B cell (primary cell): ENCODE results near the gene DHRS7B. TPM values are rescaled to one million over a fixed set of nuclear protein-coding genes. Genes with fewer than 3 reads are reported as not detected.

Source experiments
- ATAC-seq: fragments of 200-7000 bp; cut with Tn5 transposase; one replicate; pipeline ENCODE4 v1.10.0; 2021; ENCODE audit warnings: low read depth, mild to moderate bottlenecking, moderate number of reproducible peaks, moderate library complexity
- CTCF ChIA-PET: fragments of 350-600 bp; sonication (Branson Sonifier 250); formaldehyde crosslinking; loops from one replicate; lab custom pipeline; 2021; ENCODE audit warnings: antibody characterized with exemption, inconsistent platforms; lab: Charles Lee
- POLR2A ChIA-PET: fragments of 350-600 bp; sonication (Branson Sonifier 250); formaldehyde crosslinking; loops from one replicate; lab custom pipeline; 2021; ENCODE audit warnings: antibody characterized with exemption; lab: Charles Lee
- DNase-seq: peaks from one replicate; pipeline ENCODE4 v3.0.0; 2013
- H2AFZ ChIP-seq: 2 replicates; pipeline ENCODE4 v1.6.1; 2012; ENCODE audit warnings: mild to moderate bottlenecking, low read depth, low read length; ENCODE audit not compliant: insufficient read depth, poor library complexity, severe bottlenecking
- H3K27ac ChIP-seq, 2 donors: 1 replicate in 1 of 2; 2 replicates in 1 of 2; pipeline ENCODE4 v1.5.1; 2012 to 2013; ENCODE audit warnings: low read length in 2 of 2, mild to moderate bottlenecking in 2 of 2, moderate library complexity in 1 of 2
- H3K27me3 ChIP-seq, 4 experiments: fragments of 200-600 bp in 1 of 4; sonication (generic) in 1 of 4; replicated peaks in 1 of 4; 1 replicate in 2 of 4; 2 replicates in 2 of 4; pipeline versions ENCODE4 v1.6.1 to v1.7.0; 2013 to 2016; ENCODE audit warnings: low read length in 3 of 4, mild to moderate bottlenecking in 2 of 4, mixed read lengths in 1 of 4, moderate library complexity in 1 of 4; ENCODE audit not compliant: insufficient read depth in 4 of 4, control insufficient read depth in 3 of 4; ENCODE audit errors: control extremely low read depth in 1 of 4
- H3K36me3 ChIP-seq, 2 experiments: replicated peaks in 1 of 2; 1 replicate in 1 of 2; 2 replicates in 1 of 2; pipeline versions ENCODE4 v1.6.1 to v1.7.1; 2013; ENCODE audit warnings: low read length in 1 of 2; ENCODE audit not compliant: insufficient read depth in 2 of 2, control insufficient read depth in 1 of 2; ENCODE audit errors: control extremely low read depth in 1 of 2, extremely low read depth in 1 of 2
- H3K4me1 ChIP-seq, 2 donors: fragments of 200-600 bp in 1 of 2; sonication (generic) in 1 of 2; 1 replicate in 1 of 2; 2 replicates in 1 of 2; pipeline versions ENCODE4 v1.5.1 to v1.6.1; 2013 to 2017; ENCODE audit warnings: low read length in 2 of 2; ENCODE audit not compliant: control insufficient read depth in 2 of 2, insufficient read depth in 2 of 2
- H3K4me2 ChIP-seq: replicated peaks from 2 replicates; pipeline ENCODE3; 2012; ENCODE audit warnings: mild to moderate bottlenecking, low read depth, low read length; ENCODE audit not compliant: poor library complexity, severe bottlenecking
- H3K4me3 ChIP-seq, 5 experiments: fragments of 200-600 bp in 1 of 5; sonication (generic) in 1 of 5; 1 replicate in 3 of 5; 2 replicates in 2 of 5; pipeline versions ENCODE4 v1.5.1 to v1.7.0; 2011 to 2016; ENCODE audit warnings: low read length in 4 of 5, mild to moderate bottlenecking in 4 of 5, low read depth in 2 of 5, control low read depth in 1 of 5, moderate library complexity in 1 of 5; ENCODE audit not compliant: insufficient read depth in 1 of 5; ENCODE audit errors: control extremely low read depth in 1 of 5, extremely low read depth in 1 of 5
- H3K79me2 ChIP-seq: fragments of 200-600 bp; sonication (generic); one replicate; pipeline ENCODE4 v1.6.0; 2016; ENCODE audit warnings: low read length; ENCODE audit not compliant: control insufficient read depth, insufficient read depth
- H3K9ac ChIP-seq: fragments of 200-600 bp; sonication (generic); 2 replicates; pipeline ENCODE4 v1.6.1; 2017; ENCODE audit warnings: mild to moderate bottlenecking, low read length, moderate library complexity
- H3K9me3 ChIP-seq, 3 donors: one replicate each; pipeline versions ENCODE4 v1.6.1 to v1.7.1; 2013; ENCODE audit warnings: low read length in 2 of 3; ENCODE audit not compliant: control insufficient read depth in 2 of 3, insufficient read depth in 1 of 3; ENCODE audit errors: control extremely low read depth in 1 of 3
- H4K20me1 ChIP-seq: 2 replicates; pipeline ENCODE4 v1.6.0; 2012; ENCODE audit warnings: mild to moderate bottlenecking, low read length; ENCODE audit not compliant: insufficient read depth, control insufficient read depth, poor library complexity, severe bottlenecking
- H3K27ac Mint-ChIP-seq: one replicate; pipeline ENCODE4 v1.8.0; 2021; ENCODE audit warnings: mixed read lengths
- H3K27me3 Mint-ChIP-seq: one replicate; pipeline ENCODE4 v1.8.0; 2021; ENCODE audit warnings: mixed read lengths
- H3K4me1 Mint-ChIP-seq: one replicate; pipeline ENCODE4 v1.8.0; 2021; ENCODE audit warnings: mixed read lengths
- H3K4me3 Mint-ChIP-seq: one replicate; pipeline ENCODE4 v1.8.0; 2021; ENCODE audit warnings: mixed read lengths
- H3K9me3 Mint-ChIP-seq: one replicate; pipeline ENCODE4 v1.8.0; 2022; ENCODE audit warnings: mixed read lengths; ENCODE audit not compliant: insufficient read depth
- EZH2 ChIP-seq: IDR thresholded peaks from 2 replicates; pipeline ENCODE4 v1.6.1; 2012; ENCODE audit warnings: borderline replicate concordance, low read depth, mild to moderate bottlenecking, moderate library complexity, low read length; ENCODE audit not compliant: insufficient read depth, poor library complexity, severe bottlenecking
- WGBS: methylation state at CpG from one replicate; pipeline ENCODE4 v1.1.5; 2013; ENCODE audit warnings: missing lambda C conversion rate; ENCODE audit not compliant: insufficient coverage; 5-methylcytosine and 5-hydroxymethylcytosine counted together
- intact Hi-C: fragments of 100-400 bp; cut with micrococcal nuclease; formaldehyde crosslinking; loops from one replicate; pipeline ENCODE4 v1.10.0; 2022
- polyA plus RNA-seq: library from polyadenylated mRNA; depleted of rRNA; stranded (reverse); fragments of >200 nt; gene quantifications from 2 replicates; pipeline ENCODE4 v1.2.3, GENCODE V29; 2012
- total RNA-seq, 2 donors: library from RNA; stranded (reverse); fragments of 120-200 nt in 1 of 2; gene quantifications; 1 replicate in 1 of 2; 2 replicates in 1 of 2; pipeline versions ENCODE4 v1.2.3 to v1.2.4, GENCODE V29; 2013 to 2022
- TF ChIP-seq, protein P1 (sequence below): fragments of 200-600 bp; IDR thresholded peaks from one replicate; pipeline ENCODE4 v1.8.0; 2022; ENCODE audit warnings: antibody characterized with exemption, mild to moderate bottlenecking

DHRS7B gene
- total and polyA plus RNA-seq, 2 donors (not counting 1 experiment from before 2014, with no cell fraction given): 8.2 to 13.4 TPM

DNA sequence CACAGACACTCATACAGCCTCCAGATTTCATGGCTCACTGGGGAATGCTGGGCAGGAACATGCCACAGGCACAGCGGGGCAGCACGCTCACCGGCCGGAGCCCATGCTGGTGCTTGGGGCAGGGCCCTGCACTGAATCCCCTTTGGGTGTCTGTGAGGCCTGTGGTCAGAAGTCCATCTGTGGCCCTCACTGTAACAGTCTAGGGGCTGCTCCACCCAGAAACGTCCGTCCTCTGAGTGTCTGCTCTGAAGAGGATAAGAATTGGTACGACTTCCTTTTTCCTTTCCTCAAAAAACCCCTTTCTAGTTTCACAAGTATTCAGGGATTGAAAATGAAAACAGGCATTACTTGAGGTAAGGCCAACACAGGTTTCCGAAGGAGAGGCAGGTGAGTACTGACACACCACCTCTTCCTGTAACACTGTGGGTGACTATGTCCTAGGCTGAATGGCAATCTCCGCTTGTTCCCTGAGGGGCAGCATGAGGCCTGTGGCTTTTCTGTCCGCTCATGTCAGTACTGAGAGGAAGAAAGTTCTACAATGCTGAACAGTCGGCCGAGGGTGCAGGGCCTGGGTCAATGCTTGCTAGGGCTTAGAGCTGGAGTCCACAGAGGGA, 44.7 kb downstream of the DHRS7B start:
- H3K36me3 ChIP-seq: peaks cover 0 to 19% of the 10 kb centered on the region in 2 experiments
- no peak overlapping the region for H3K4me3 ChIP-seq
- ChIA-PET CTCF (no interaction called here), POLR2A (no interaction called here)
- intact Hi-C loops: no loop called here
- Mint-ChIP-seq H3K9me3 (no peaks in the 10 kb centered on the region), H3K27ac (peak overlapping the region; percentile 10), H3K4me1 (peaks cover 21% of the 10 kb centered on the region), H3K4me3 (no peak overlapping the region), H3K27me3 (no peaks in the 10 kb centered on the region)
- no peak overlapping the region for H3K9ac ChIP-seq
- H3K9me3 ChIP-seq: no peaks in the 10 kb centered on the region
- peak overlapping the region; percentile 20 for H3K4me2 ChIP-seq
- no peak overlapping the region for H2AFZ ChIP-seq
- DNase-seq (peak; percentile 23), ATAC-seq (peak; percentile 14)
- H3K27ac ChIP-seq: peak overlapping the region in 1 of 2 donors; percentile 39
- TF ChIP-seq EZH2: no peak
- TF ChIP-seq, protein P1, sequence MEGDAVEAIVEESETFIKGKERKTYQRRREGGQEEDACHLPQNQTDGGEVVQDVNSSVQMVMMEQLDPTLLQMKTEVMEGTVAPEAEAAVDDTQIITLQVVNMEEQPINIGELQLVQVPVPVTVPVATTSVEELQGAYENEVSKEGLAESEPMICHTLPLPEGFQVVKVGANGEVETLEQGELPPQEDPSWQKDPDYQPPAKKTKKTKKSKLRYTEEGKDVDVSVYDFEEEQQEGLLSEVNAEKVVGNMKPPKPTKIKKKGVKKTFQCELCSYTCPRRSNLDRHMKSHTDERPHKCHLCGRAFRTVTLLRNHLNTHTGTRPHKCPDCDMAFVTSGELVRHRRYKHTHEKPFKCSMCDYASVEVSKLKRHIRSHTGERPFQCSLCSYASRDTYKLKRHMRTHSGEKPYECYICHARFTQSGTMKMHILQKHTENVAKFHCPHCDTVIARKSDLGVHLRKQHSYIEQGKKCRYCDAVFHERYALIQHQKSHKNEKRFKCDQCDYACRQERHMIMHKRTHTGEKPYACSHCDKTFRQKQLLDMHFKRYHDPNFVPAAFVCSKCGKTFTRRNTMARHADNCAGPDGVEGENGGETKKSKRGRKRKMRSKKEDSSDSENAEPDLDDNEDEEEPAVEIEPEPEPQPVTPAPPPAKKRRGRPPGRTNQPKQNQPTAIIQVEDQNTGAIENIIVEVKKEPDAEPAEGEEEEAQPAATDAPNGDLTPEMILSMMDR: no peak
- H4K20me1 ChIP-seq: peaks cover 9% of the 10 kb centered on the region
- peaks cover 7 to 9% of the 10 kb centered on the region in 2 donors for H3K4me1 ChIP-seq
- H3K79me2 ChIP-seq: peaks cover 4% of the 10 kb centered on the region
- H3K27me3 ChIP-seq: no peaks in the 10 kb centered on the region
- WGBS: 84% methylated on average over 9 of the region's 12 CpGs

DNA sequence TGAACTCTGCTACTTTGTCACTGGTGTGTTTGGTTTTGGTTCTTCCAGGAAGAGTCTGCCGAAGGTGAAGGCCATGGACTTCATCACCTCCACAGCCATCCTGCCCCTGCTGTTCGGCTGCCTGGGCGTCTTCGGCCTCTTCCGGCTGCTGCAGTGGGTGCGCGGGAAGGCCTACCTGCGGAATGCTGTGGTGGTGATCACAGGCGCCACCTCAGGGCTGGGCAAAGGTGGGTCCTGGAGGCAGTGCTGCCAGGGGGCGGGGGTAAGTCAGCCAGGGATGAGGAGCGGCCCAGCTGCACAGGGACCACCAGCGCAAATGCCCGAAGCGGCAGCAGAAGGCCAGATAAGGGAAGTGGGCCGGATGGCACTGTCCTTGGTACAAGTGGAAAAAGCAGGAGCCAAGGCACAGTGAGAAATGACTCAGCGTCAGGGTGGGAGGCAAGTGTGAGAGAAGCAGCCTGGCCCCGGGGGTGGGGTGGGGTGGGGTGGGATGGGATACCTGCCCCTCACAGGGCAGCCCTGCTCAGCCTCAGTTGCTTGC, 45.3 kb downstream of the DHRS7B start:
- H3K27ac ChIP-seq: no peak overlapping the region
- H3K36me3 ChIP-seq: peaks cover 0 to 19% of the 10 kb centered on the region in 2 experiments
- Mint-ChIP-seq H3K9me3 (no peaks in the 10 kb centered on the region), H3K27me3 (no peaks in the 10 kb centered on the region), H3K4me1 (peaks cover 21% of the 10 kb centered on the region), H3K4me3 (no peak overlapping the region), H3K27ac (no peak overlapping the region)
- intact Hi-C loops: no loop called here
- ChIA-PET POLR2A (no interaction called here), CTCF (no interaction called here)
- peaks cover 4% of the 10 kb centered on the region for H3K79me2 ChIP-seq
- no peak for ATAC-seq
- peaks cover 7 to 9% of the 10 kb centered on the region in 2 donors for H3K4me1 ChIP-seq
- H4K20me1 ChIP-seq: peaks cover 9% of the 10 kb centered on the region
- no peaks in the 10 kb centered on the region for H3K9me3 ChIP-seq
- no peak overlapping the region for H2AFZ ChIP-seq
- 97% methylated on average over 17 of the region's 17 CpGs for WGBS
- TF ChIP-seq, protein P1: no peak
- no peak for TF ChIP-seq EZH2
- H3K27me3 ChIP-seq: no peaks in the 10 kb centered on the region
- H3K9ac ChIP-seq: no peak overlapping the region
- no peak overlapping the region for H3K4me3 ChIP-seq
- DNase-seq: no peak
- no peak overlapping the region for H3K4me2 ChIP-seq
